NB4 (cell line): ENCODE measurements around the gene PTPN2.

Experiments used
- DNase-seq: peaks from one replicate; pipeline ENCODE4 v3.0.0; 2010; ENCODE audit warnings: low read depth
- H3K4me3 ChIP-seq: one replicate; pipeline ENCODE4 v1.5.1; 2011; ENCODE audit warnings: mild to moderate bottlenecking, low read depth, low read length, moderate library complexity
- CTCF ChIP-seq: IDR thresholded peaks from one replicate; pipeline ENCODE4 v1.5.1; 2012; ENCODE audit warnings: low read depth, low read length
- MYC ChIP-seq: IDR thresholded peaks from 2 replicates; pipeline ENCODE4 v1.6.1; 2011; ENCODE audit warnings: low read depth, low read length
- POLR2A ChIP-seq: IDR thresholded peaks from 2 replicates; pipeline ENCODE4 v1.6.1; 2011; ENCODE audit warnings: mild to moderate bottlenecking; ENCODE audit not compliant: insufficient read length; ENCODE audit errors: extremely low read depth
- TF ChIP-seq, protein P1 (sequence below): IDR thresholded peaks from 2 replicates; pipeline ENCODE4 v1.6.1; 2011; ENCODE audit warnings: low read depth, low read length

Gene PTPN2

DNA sequence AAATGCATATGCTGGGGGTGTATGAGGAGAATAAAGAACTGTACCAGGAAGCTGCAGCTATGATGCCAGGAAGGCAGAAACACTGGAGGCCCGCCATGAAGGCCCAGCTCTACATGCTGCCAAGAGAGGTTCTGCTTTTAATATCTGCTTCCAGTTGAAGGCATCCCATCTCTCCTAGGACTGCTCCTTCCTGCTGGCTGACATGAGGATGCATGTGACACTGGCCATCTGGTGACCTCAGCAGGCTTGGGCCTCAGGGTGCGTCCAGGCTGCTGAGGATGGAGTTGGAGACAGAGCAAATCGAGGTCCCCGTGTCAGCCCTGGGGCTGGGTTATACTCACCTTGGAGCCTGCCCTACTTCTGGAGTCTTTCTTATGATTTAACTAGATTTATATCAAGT, 132.1 kb downstream of the PTPN2 start:
- DNase-seq = no peak
- no peak overlapping the region for H3K4me3 ChIP-seq
- TF ChIP-seq, protein P1, sequence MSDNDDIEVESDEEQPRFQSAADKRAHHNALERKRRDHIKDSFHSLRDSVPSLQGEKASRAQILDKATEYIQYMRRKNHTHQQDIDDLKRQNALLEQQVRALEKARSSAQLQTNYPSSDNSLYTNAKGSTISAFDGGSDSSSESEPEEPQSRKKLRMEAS = no peak
- TF ChIP-seq POLR2A (no peak), MYC (no peak), CTCF (no peak)

DNA sequence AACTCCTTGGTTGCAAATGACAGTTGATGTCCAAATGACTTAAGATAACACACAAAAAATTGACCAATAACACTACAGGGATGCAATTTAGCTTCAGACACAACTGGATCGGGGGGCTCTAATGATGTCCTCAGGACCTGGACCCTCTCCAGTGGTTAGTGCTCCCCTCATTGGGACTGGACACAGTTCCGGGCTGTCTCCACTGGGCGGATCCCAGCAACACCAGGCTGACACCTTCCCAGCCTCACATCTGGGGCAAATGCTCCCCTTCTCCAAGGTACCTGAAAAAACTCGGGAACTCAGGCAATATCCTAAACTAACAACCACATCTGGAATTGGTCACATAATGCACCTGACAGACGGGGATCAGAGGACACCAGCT, 132.5 kb downstream of the PTPN2 start:
- no peak overlapping the region for H3K4me3 ChIP-seq
- no peak for TF ChIP-seq POLR2A
- no peak for TF ChIP-seq CTCF
- TF ChIP-seq, protein P1 = no peak
- no peak for TF ChIP-seq MYC
- DNase-seq = no peak

DNA sequence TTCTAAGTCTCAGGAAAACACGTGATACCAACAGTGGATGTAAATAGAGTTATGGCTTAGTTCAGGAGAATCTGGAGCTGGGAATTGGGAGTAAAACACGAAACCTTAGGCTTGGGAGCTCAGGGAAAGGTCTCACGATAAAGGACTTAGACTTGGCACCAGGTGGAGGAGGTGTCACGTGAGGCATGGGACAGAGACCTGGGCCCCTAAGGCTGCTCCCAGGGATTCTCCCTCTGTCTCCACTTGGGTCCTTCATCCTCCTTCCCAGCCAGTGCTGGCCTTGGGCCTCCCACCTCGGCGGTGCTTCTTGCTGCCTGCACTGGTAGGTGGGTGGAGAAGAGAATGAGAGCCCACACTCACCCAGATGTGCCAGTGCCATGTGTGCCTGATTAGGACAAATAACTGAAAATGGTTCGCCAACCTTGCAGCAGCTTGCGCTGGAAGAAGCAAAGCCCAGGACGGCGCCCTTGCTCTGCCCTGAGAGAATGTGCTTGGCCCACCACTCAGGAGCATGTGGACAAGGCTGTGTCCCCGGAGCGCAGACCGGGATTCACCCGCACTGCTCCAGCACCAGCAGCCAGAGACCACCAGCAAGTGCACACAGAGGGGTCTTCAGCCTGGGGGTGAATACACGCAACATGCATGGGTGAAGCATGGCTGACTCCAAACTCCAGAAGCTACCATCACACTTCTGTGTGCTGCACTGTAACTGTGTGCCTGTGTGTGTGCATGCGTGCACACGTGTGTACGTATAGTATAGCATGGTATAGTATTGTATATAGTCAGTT, 133.1 kb downstream of the PTPN2 start:
- no peak for TF ChIP-seq MYC
- no peak overlapping the region for H3K4me3 ChIP-seq
- no peak for DNase-seq

GRCh38 chr18:12750076-12750714, 133.8 kb downstream of the PTPN2 start:
- DNase-seq = peak; percentile 42
- no peak overlapping the region for H3K4me3 ChIP-seq

GRCh38 chr18:12749121-12749520, 134.9 kb downstream of the PTPN2 start:
- no peak overlapping the region for H3K4me3 ChIP-seq
- DNase-seq = no peak
- TF ChIP-seq MYC (no peak), CTCF (no peak), POLR2A (no peak)
- TF ChIP-seq, protein P1 = no peak

More at GRCh38 chr18:12750076-12750714, 133.8 kb downstream of the PTPN2 start:
- TF ChIP-seq CTCF (no peak), MYC (no peak), POLR2A (no peak)
- TF ChIP-seq, protein P1 = no peak

GRCh38 chr18:12748671-12749070, 135.4 kb downstream of the PTPN2 start:
- no peak overlapping the region for H3K4me3 ChIP-seq
- DNase-seq = no peak
- TF ChIP-seq CTCF (no peak), MYC (no peak), POLR2A (no peak)
- TF ChIP-seq, protein P1 = no peak
